Karpas-422 (cell line): ENCODE data around the gene PWWP2B. TPM values are rescaled to one million over a fixed set of nuclear protein-coding genes. Genes with fewer than 3 reads are reported as not detected.
"Not testable (repeated sequence)": the region's sequence is repeated elsewhere in the genome, so short reads cannot be mapped to it uniquely, and the experiment has no call there.

Source experiments
- DNase-seq: peaks from one replicate; pipeline ENCODE4 v3.0.0-alpha.2; 2015
- H2AFZ ChIP-seq: fragments of 200-600 bp; sonication (generic); 2 replicates; pipeline ENCODE4 v1.6.1; 2014; ENCODE audit warnings: antibody characterized with exemption, low read length, mixed read lengths
- H3K27ac ChIP-seq: fragments of 200-600 bp; sonication (generic); 2 replicates; pipeline ENCODE4 v1.5.1; 2014; ENCODE audit warnings: mild to moderate bottlenecking, low read length, moderate library complexity
- H3K27me3 ChIP-seq: fragments of 200-600 bp; sonication (generic); 2 replicates; pipeline ENCODE4 v1.6.1; 2014; ENCODE audit warnings: low read length, mixed read lengths
- H3K36me3 ChIP-seq: fragments of 200-600 bp; sonication (generic); 2 replicates; pipeline ENCODE4 v1.6.1; 2014; ENCODE audit warnings: low read length, mixed read lengths; ENCODE audit not compliant: insufficient read depth
- H3K4me1 ChIP-seq: fragments of 200-600 bp; sonication (generic); 2 replicates; pipeline ENCODE4 v1.6.1; 2014; ENCODE audit warnings: mild to moderate bottlenecking, low read length, mixed read lengths
- H3K4me2 ChIP-seq: fragments of 200-600 bp; sonication (generic); 2 replicates; pipeline ENCODE4 v1.6.1; 2014; ENCODE audit warnings: low read length, low read depth, mild to moderate bottlenecking; ENCODE audit not compliant: poor library complexity, severe bottlenecking
- H3K4me3 ChIP-seq: fragments of 200-600 bp; sonication (generic); 2 replicates; pipeline ENCODE4 v1.5.1; 2014; ENCODE audit warnings: mild to moderate bottlenecking, antibody characterized with exemption, low read length, mixed read lengths
- H3K79me2 ChIP-seq: fragments of 200-600 bp; sonication (generic); 2 replicates; pipeline ENCODE4 v1.6.1; 2014; ENCODE audit warnings: mild to moderate bottlenecking, low read length, mixed read lengths
- H3K9ac ChIP-seq: fragments of 200-600 bp; sonication (generic); 2 replicates; pipeline ENCODE4 v1.6.0; 2014; ENCODE audit warnings: low read length
- H3K9me2 ChIP-seq: fragments of 200-600 bp; sonication (generic), shearing (Covaris generic); replicated peaks from 2 replicates; pipeline ENCODE4 v1.6.0; 2014; ENCODE audit warnings: mild to moderate bottlenecking, low read length, moderate library complexity; ENCODE audit not compliant: insufficient read depth
- H3K9me3 ChIP-seq: fragments of 300-700, 200-600 bp; sonication (generic); 2 replicates; pipeline ENCODE4 v1.6.1; 2014; ENCODE audit warnings: low read length, mixed read lengths
- H4K20me1 ChIP-seq: fragments of 200-600 bp; sonication (generic); 2 replicates; pipeline ENCODE4 v1.6.1; 2014; ENCODE audit warnings: mild to moderate bottlenecking, antibody characterized with exemption, low read length, low read depth; ENCODE audit not compliant: insufficient read depth
- total RNA-seq: library from RNA; depleted of rRNA; stranded (reverse); fragments of >200 nt; shearing (Covaris generic); gene quantifications from 2 replicates; pipeline ENCODE4 v1.2.3, GENCODE V29; 2014; ENCODE audit warnings: low replicate concordance

PWWP2B gene
- total RNA-seq, 1 experiment from 2014 or later, result 1.4 TPM

- H3K9me3 ChIP-seq, result no peaks in the 10 kb centered on the region
- no peaks in the 10 kb centered on the region for H3K4me1 ChIP-seq
- H3K4me2 ChIP-seq, result no peak overlapping the region
- H3K27me3 ChIP-seq, result no peaks in the 10 kb centered on the region
- H3K9me2 ChIP-seq, result no peaks in the 10 kb centered on the region
- H3K9ac ChIP-seq, result no peak overlapping the region
- no peaks in the 10 kb centered on the region for H3K36me3 ChIP-seq
- H3K79me2 ChIP-seq, result no peaks in the 10 kb centered on the region
- H4K20me1 ChIP-seq, result no peaks in the 10 kb centered on the region
- H2AFZ ChIP-seq, result no peak overlapping the region
- no peak overlapping the region for H3K27ac ChIP-seq
- DNase-seq, result no peak
- no peak overlapping the region for H3K4me3 ChIP-seq
Measured at GRCh38 chr10:132373241-132373955, 23.6 kb upstream of the PWWP2B start.

DNA sequence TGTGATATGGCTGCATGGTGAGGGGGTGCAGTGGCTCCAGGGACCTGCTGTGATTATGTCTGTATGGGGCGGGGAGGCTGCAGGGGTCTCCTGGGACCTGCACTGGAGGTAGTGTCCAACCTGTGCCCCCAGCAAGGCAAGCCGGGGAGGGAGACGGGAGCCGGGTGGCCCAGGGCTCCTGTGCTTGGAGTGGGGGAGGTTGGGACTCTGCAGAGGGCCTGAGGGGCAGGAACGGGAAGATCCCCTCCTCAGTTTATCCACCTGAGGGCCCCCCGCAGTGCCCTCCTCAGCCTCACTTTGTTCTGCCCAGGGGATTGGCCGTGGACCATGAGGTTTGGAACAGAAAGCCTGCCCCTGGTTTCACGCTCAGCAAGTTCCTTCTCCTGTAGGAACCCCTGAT lies 22.8 kb upstream of the PWWP2B start:
- H2AFZ ChIP-seq, result no peak overlapping the region
- no peak for DNase-seq
- H3K79me2 ChIP-seq, result no peaks in the 10 kb centered on the region
- H3K27ac ChIP-seq, result no peak overlapping the region
- no peaks in the 10 kb centered on the region for H3K4me1 ChIP-seq
- no peak overlapping the region for H3K4me2 ChIP-seq
- H3K4me3 ChIP-seq, result no peak overlapping the region
- no peaks in the 10 kb centered on the region for H3K27me3 ChIP-seq
- no peaks in the 10 kb centered on the region for H3K36me3 ChIP-seq
- no peaks in the 10 kb centered on the region for H3K9me2 ChIP-seq
- no peak overlapping the region for H3K9ac ChIP-seq
- H3K9me3 ChIP-seq, result no peaks in the 10 kb centered on the region
- H4K20me1 ChIP-seq, result no peaks in the 10 kb centered on the region

GRCh38 chr10:132374612-132375011 lies 22.4 kb upstream of the PWWP2B start:
- H3K27me3 ChIP-seq, result no peaks in the 10 kb centered on the region
- no peaks in the 10 kb centered on the region for H3K36me3 ChIP-seq
- no peaks in the 10 kb centered on the region for H3K9me3 ChIP-seq
- DNase-seq, result no peak
- no peak overlapping the region for H3K9ac ChIP-seq
- no peak overlapping the region for H2AFZ ChIP-seq
- H3K4me3 ChIP-seq, result no peak overlapping the region
- H3K4me2 ChIP-seq, result no peak overlapping the region
- H3K9me2 ChIP-seq, result no peaks in the 10 kb centered on the region
- H3K79me2 ChIP-seq, result no peaks in the 10 kb centered on the region
- H4K20me1 ChIP-seq, result no peaks in the 10 kb centered on the region
- no peaks in the 10 kb centered on the region for H3K4me1 ChIP-seq
- no peak overlapping the region for H3K27ac ChIP-seq

- Histone ChIP-seq H2AFZ (no peak overlapping the region), H3K9me3 (no peaks in the 10 kb centered on the region), H3K4me1 (no peaks in the 10 kb centered on the region), H3K27me3 (no peaks in the 10 kb centered on the region), H3K9ac (no peak overlapping the region), H3K27ac (no peak overlapping the region), H3K79me2 (no peaks in the 10 kb centered on the region), H3K36me3 (no peaks in the 10 kb centered on the region), H3K9me2 (no peaks in the 10 kb centered on the region), H3K4me2 (no peak overlapping the region), H3K4me3 (no peak overlapping the region), H4K20me1 (no peaks in the 10 kb centered on the region)
- no peak for DNase-seq
Measured at GRCh38 chr10:132375116-132375794, 21.7 kb upstream of the PWWP2B start.

GRCh38 chr10:132375795-132376297 lies 21.2 kb upstream of the PWWP2B start:
- Histone ChIP-seq H3K79me2 (no peaks in the 10 kb centered on the region), H3K4me3 (no peak overlapping the region), H3K4me1 (no peaks in the 10 kb centered on the region), H3K27me3 (no peaks in the 10 kb centered on the region), H3K9me3 (no peaks in the 10 kb centered on the region), H3K9ac (no peak overlapping the region), H3K4me2 (no peak overlapping the region), H4K20me1 (no peaks in the 10 kb centered on the region), H3K27ac (no peak overlapping the region), H3K9me2 (no peaks in the 10 kb centered on the region), H2AFZ (no peak overlapping the region), H3K36me3 (no peaks in the 10 kb centered on the region)
- no peak for DNase-seq

DNA sequence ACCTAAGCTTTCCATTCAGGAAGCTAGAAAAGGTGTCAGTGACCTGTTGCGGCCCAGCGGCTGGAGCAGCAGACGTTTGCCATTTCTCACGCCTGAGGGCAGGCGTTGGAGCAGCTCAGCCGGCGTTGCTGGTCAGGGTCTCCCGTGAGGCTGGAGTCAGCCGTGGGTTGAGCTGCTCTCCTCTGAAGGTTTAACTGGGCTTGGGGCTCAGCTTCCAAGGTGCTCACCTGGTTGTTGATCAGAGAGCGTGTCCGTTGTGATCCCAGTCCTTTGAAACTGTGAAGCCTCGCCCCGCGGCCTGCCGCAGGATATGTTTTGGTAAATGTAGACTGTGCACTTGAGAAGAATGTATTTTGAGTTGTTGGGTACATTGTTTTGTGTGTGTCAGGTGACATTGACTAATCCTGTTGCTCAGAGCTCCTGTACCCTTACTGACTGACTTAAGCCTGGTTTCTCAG lies 20.6 kb upstream of the PWWP2B start:
- no peaks in the 10 kb centered on the region for H4K20me1 ChIP-seq
- DNase-seq, result no peak
- no peak overlapping the region for H3K4me3 ChIP-seq
- no peak overlapping the region for H3K9ac ChIP-seq
- no peaks in the 10 kb centered on the region for H3K9me2 ChIP-seq
- no peaks in the 10 kb centered on the region for H3K27me3 ChIP-seq
- no peak overlapping the region for H3K27ac ChIP-seq
- H3K79me2 ChIP-seq, result no peaks in the 10 kb centered on the region
- no peaks in the 10 kb centered on the region for H3K9me3 ChIP-seq
- no peaks in the 10 kb centered on the region for H3K36me3 ChIP-seq
- no peaks in the 10 kb centered on the region for H3K4me1 ChIP-seq
- no peak overlapping the region for H2AFZ ChIP-seq
- no peak overlapping the region for H3K4me2 ChIP-seq

DNA sequence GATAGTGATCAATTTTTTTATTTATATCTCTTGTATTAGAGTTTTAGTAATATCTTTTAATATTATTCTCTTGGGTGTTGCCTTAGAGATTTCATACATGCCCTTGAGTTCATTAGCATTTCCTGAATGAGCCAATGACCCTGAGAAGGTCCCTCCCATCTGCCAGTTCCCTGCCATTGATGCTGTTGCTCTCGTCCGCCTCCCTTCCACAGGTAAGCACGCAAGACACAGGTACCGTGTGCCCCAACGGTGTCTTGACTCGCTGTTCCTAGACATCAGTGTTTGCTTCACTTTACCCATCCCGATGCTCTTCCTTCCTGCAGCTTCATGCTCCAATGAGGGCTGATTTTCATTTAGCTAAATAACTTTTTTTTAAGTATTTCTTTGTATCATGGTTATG lies 19.7 kb upstream of the PWWP2B start:
- H3K9me2 ChIP-seq, result no peaks in the 10 kb centered on the region
- no peak overlapping the region for H3K9ac ChIP-seq
- H3K9me3 ChIP-seq, result no peaks in the 10 kb centered on the region
- H3K4me1 ChIP-seq, result no peaks in the 10 kb centered on the region
- H3K4me2 ChIP-seq, result no peak overlapping the region
- no peaks in the 10 kb centered on the region for H3K36me3 ChIP-seq
- no peak overlapping the region for H3K4me3 ChIP-seq
- DNase-seq, result no peak
- H3K27me3 ChIP-seq, result no peaks in the 10 kb centered on the region
- H2AFZ ChIP-seq, result no peak overlapping the region
- H3K79me2 ChIP-seq, result no peaks in the 10 kb centered on the region
- H3K27ac ChIP-seq, result no peak overlapping the region
- H4K20me1 ChIP-seq, result no peaks in the 10 kb centered on the region

DNA sequence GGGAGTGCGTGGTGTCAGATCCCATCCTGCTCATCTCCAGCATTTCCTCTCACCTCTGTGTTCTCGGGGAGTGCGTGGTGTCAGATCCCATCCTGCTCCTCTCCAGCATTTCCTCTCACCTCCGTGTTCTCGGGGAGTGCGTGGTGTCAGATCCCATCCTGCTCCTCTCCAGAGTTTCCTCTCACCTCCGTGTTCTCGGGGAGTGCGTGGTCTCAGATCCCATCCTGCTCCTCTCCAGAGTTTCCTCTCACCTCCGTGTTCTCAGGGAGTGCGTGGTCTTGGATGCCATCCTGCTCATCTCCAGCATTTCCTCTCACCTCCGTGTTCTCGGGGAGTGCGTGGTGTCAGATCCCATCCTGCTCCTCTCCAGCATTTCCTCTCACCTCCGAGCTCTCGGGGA lies 18.0 kb upstream of the PWWP2B start:
- H3K79me2 ChIP-seq, H3K4me3 ChIP-seq, H4K20me1 ChIP-seq, H3K9me3 ChIP-seq, H3K4me2 ChIP-seq, H3K9me2 ChIP-seq, DNase-seq, H3K27me3 ChIP-seq, H2AFZ ChIP-seq, H3K9ac ChIP-seq, H3K36me3 ChIP-seq, H3K27ac ChIP-seq, H3K4me1 ChIP-seq: not testable (repeated sequence)
